ENCODE results near the gene TFB1M.

DNA sequence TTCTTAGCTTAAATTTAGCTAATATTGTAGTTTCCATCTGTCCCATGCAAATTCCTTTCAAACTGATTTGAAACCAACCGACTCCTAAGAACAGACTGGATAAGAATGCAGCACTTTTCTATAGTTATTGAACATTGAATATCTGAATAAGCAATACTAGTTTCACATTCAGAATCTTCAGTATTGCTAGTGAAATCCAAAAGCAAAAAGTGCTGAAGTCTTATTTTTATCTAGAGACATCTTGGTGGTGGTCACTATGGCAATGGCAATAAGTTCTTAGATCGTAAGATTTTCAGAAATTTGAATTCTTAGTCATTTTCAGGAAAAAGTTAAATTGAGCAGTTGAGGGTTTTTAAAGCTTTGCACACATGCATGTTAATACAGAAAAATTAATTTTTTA lies 2.7 kb downstream of the TFB1M start:
- TF ChIP-seq POLR2A (IDR thresholded peaks at IDR 0.05) (no peak), POLR2AphosphoS5 (IDR thresholded peaks at IDR 0.05) (no peak)
- TF ChIP-seq, protein P1, sequence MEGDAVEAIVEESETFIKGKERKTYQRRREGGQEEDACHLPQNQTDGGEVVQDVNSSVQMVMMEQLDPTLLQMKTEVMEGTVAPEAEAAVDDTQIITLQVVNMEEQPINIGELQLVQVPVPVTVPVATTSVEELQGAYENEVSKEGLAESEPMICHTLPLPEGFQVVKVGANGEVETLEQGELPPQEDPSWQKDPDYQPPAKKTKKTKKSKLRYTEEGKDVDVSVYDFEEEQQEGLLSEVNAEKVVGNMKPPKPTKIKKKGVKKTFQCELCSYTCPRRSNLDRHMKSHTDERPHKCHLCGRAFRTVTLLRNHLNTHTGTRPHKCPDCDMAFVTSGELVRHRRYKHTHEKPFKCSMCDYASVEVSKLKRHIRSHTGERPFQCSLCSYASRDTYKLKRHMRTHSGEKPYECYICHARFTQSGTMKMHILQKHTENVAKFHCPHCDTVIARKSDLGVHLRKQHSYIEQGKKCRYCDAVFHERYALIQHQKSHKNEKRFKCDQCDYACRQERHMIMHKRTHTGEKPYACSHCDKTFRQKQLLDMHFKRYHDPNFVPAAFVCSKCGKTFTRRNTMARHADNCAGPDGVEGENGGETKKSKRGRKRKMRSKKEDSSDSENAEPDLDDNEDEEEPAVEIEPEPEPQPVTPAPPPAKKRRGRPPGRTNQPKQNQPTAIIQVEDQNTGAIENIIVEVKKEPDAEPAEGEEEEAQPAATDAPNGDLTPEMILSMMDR (IDR thresholded peaks at IDR 0.05): no peak

All from transverse colon (tissue), 4 donors.